Measurements from ENCODE around the gene CTNNBL1. TPM values are rescaled to one million over a fixed set of nuclear protein-coding genes. Genes with fewer than 3 reads are reported as not detected.

CTNNBL1 gene
- total RNA-seq, 1 experiment from 2014 or later = 71.2 TPM

GRCh38 chr20:37833221-37833896 lies 139.5 kb downstream of the CTNNBL1 start:
- no peak for ATAC-seq
- CTCF ChIA-PET = no interaction called here

GRCh38 chr20:37836926-37837325 lies 143.1 kb downstream of the CTNNBL1 start:
- Histone ChIP-seq H3K36me3 (ENCODE audit: control insufficient read depth, insufficient read depth, low read length) (no peaks in the 10 kb centered on the region), H3K27ac (ENCODE audit: low read length) (no peak overlapping the region), H3K4me3 (ENCODE audit: low read depth in 2 of 2, low read length in 2 of 2) (no peak overlapping the region), H3K9me3 (ENCODE audit: control insufficient read depth, insufficient read depth, low read depth, low read length) (no peaks in the 10 kb centered on the region), H3K27me3 (ENCODE audit: control insufficient read depth, insufficient read depth, low read length) (no peaks in the 10 kb centered on the region), H3K4me1 (ENCODE audit: control insufficient read depth, insufficient read depth, low read length) (no peaks in the 10 kb centered on the region)
- POLR2A ChIA-PET = no interaction called here
- in situ Hi-C loops (cut with HindIII; ENCODE audit: low pct_unique_long_range_greater_than_20kb, low sequenced_read_pairs) (no loop called here), intact Hi-C loops (cut with micrococcal nuclease; ENCODE audit: unreplicated experiment) (no loop called here)
- BruUV-seq (replicated peaks) = no TSS peak
- TF ChIP-seq POLR2AphosphoS5 (IDR thresholded peaks at IDR 0.05; ENCODE audit: low read depth, low read length) (no peak), REST (IDR thresholded peaks at IDR 0.05; ENCODE audit: insufficient read depth in 1 of 2, low read depth in 2 of 2, low read length in 1 of 2) (no peak), SIN3A (IDR thresholded peaks at IDR 0.05; ENCODE audit: borderline replicate concordance, insufficient read depth, low read depth, low read length) (no peak), CTCF (IDR thresholded peaks at IDR 0.05) (no peak), TCF7L2 (IDR thresholded peaks at IDR 0.05; ENCODE audit: low read depth, low read length) (no peak)
- ATAC-seq (no peak), DNase-seq (ENCODE audit: low read depth, low spot score) (no peak)
- CTCF ChIA-PET = interaction anchor here (0.5 kb wide), 1 partner anchor 19 kb away, joined by 3 read pairs; no protein-coding TSS in a partner anchor

More at GRCh38 chr20:37833221-37833896, 139.5 kb downstream of the CTNNBL1 start:
- POLR2A ChIA-PET = interaction anchor here (0.6 kb wide), 1 partner anchor 14 kb away, joined by 8 read pairs; no protein-coding TSS in a partner anchor
- intact Hi-C loops (cut with micrococcal nuclease; ENCODE audit: unreplicated experiment) (no loop called here), in situ Hi-C loops (cut with HindIII; ENCODE audit: low pct_unique_long_range_greater_than_20kb, low sequenced_read_pairs) (no loop called here)
- Histone ChIP-seq H3K27me3 (ENCODE audit: control insufficient read depth, insufficient read depth, low read length) (no peaks in the 10 kb centered on the region), H3K4me3 (ENCODE audit: low read depth in 2 of 2, low read length in 2 of 2) (no peak overlapping the region), H3K9me3 (ENCODE audit: control insufficient read depth, insufficient read depth, low read depth, low read length) (no peaks in the 10 kb centered on the region), H3K36me3 (ENCODE audit: control insufficient read depth, insufficient read depth, low read length) (no peaks in the 10 kb centered on the region), H3K4me1 (ENCODE audit: control insufficient read depth, insufficient read depth, low read length) (no peaks in the 10 kb centered on the region), H3K27ac (ENCODE audit: low read length) (no peak overlapping the region)
- no TSS peak for BruUV-seq (replicated peaks)
- no peak for TF ChIP-seq POLR2AphosphoS5 (IDR thresholded peaks at IDR 0.05; ENCODE audit: low read depth, low read length)
- TF ChIP-seq SIN3A (IDR thresholded peaks at IDR 0.05; ENCODE audit: borderline replicate concordance, insufficient read depth, low read depth, low read length) = no peak
- no peak for TF ChIP-seq TCF7L2 (IDR thresholded peaks at IDR 0.05; ENCODE audit: low read depth, low read length)
- TF ChIP-seq CTCF (IDR thresholded peaks at IDR 0.05) = no peak
- no peak for TF ChIP-seq REST (IDR thresholded peaks at IDR 0.05; ENCODE audit: insufficient read depth in 1 of 2, low read depth in 2 of 2, low read length in 1 of 2)
- no peak for DNase-seq (ENCODE audit: low read depth, low spot score)

All from Panc1 (cell line).